Fibroblast of skin of scalp (primary cell): ENCODE results near the gene CORO6. TPM values are rescaled to one million over a fixed set of nuclear protein-coding genes. Genes with fewer than 3 reads are reported as not detected.
"Not testable (repeated sequence)": the region's sequence is repeated elsewhere in the genome, so short reads cannot be mapped to it uniquely, and the experiment has no call there.

ENCODE experiments used
- DNase-seq: peaks from one replicate; pipeline ENCODE4 v3.0.0-alpha.2; 2013
- polyA plus RNA-seq, 2 experiments: library from polyadenylated mRNA; unstranded; fragments of 120-200 nt; gene quantifications; one replicate each; pipeline ENCODE4 v1.2.1, GENCODE V29; 2013; ENCODE audit not compliant: insufficient read length in 2 of 2

Gene CORO6
- 4.6 TPM for polyA plus RNA-seq (2013, experiment 1 of 2; ENCODE audit: insufficient read length)
- 7.0 TPM for polyA plus RNA-seq (2013, experiment 2 of 2; ENCODE audit: insufficient read length)

DNA sequence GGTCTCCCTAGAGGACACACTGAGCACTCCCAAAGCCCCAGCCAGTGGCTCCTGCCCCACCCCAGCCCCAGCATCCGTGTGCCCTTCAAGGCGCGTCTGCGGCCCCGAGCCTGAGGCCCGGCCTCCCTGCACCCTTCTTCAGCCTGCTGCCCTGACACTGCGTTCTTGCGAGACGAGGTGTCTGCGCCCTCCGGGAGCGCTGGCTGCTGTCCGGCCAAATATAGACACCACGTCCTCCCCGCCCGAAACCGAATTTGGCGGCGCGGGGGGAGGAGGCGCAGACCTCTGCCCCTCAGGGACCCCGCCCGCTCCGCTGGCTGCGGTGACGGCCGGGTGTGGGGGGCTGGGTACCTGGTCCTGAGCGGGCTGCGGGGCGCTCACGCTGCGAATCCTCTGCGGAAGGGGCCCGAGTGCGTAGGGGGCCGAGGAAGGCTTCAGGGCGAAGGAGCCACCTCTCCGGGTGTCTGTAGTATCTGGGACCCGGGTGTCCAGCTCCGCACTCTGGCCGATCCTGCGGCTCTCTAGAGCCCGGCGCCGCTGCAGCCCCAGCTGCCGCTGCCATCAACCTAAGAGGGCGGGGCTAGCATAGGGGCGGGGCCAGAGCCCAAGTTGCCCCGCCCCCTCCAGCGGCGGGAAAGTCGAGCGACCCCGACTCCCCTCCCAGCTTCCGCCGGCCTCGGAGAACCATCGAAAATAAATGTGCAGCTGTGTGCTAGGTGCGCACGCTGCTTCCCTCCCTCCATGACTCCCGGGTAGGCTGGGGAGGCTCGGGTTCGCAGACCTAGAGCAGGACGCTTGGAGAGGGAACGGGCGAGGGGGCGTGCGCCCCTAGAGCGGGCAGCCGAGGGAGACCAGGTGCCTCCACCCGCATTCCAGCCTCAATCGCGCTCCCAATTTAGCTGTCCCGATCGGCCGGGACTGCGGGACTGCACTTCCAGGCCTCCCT lies at the start of gene CORO6:
Gene CORO6, minus strand, starts transcription at position 576 of the 946 bp plus-strand sequence. CDS start 1,491 bp downstream, outside the sequence.
- peak; percentile 47 for DNase-seq

DNA sequence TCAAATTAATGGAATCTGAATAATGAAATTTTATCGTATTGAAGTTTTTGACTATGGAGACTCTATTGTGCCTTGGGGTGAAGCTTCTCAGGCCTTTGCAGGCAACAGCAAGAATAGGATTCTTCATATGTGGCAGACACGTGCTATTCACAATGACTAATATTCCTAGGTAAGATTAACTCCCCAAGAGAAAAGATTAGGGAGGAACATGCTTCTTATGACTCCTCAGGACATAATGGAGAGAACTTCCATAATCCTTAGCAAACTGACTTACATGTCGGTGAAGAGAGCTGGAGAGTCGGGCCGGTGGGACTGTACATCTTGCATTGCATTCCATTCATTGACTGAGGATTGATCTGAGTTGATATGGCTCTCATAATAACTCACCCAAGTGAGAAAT lies 48.9 kb upstream of the CORO6 start:
- no peak for DNase-seq

DNA sequence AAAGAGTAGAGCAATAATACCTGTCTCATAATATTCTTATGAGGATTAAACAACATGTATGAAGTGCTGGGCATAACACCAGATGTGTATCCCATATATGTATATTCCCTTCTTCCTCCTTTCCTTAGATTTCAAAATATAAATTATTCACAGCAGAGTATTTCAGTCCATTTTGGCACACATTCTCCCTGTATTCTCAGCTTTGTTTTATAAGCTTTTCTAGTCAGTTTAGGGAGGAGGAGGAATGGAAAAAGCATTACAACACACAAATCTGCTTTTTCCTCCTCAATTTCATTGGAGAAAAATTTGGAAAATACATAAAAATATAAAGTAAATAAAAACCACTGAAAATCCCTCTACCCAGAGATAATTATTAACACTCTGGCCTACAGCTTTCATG lies 46.6 kb upstream of the CORO6 start:
- DNase-seq = no peak

DNA sequence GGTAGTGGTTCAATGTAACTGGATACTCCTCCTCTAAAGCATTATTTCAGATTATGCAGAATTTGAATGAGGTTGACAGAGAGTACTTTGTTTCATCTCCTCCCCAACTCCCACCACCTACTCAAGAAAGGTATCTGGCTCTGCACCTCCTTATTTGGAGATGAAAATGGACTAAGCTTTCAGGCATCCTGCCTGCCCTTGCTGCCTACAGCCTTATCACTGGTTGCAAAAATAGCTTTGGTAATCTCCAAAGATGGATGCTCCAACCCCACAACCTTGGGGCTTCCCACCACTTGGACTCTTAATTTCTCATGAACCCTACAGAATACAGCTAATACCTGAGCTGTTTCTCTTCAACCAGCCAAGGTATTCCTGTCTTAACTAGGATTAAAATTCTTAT lies 45.3 kb upstream of the CORO6 start:
- no peak for DNase-seq

DNA sequence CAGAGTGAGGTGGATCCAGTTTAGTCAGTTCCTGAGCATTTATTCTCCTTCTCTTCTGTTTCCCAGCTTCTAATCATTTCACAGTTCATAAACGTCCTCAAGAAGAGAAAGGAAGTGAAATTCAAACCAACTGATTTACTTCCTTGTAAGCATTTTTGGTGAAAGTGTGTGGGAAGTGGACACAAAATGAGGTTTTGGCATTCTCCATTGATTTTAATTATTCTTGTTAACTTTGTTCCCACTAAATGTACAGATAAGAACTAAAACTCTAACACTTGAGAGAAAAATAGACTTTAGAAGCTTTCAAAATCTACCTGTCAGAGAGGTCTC lies 42.7 kb upstream of the CORO6 start:
- no peak for DNase-seq

DNA sequence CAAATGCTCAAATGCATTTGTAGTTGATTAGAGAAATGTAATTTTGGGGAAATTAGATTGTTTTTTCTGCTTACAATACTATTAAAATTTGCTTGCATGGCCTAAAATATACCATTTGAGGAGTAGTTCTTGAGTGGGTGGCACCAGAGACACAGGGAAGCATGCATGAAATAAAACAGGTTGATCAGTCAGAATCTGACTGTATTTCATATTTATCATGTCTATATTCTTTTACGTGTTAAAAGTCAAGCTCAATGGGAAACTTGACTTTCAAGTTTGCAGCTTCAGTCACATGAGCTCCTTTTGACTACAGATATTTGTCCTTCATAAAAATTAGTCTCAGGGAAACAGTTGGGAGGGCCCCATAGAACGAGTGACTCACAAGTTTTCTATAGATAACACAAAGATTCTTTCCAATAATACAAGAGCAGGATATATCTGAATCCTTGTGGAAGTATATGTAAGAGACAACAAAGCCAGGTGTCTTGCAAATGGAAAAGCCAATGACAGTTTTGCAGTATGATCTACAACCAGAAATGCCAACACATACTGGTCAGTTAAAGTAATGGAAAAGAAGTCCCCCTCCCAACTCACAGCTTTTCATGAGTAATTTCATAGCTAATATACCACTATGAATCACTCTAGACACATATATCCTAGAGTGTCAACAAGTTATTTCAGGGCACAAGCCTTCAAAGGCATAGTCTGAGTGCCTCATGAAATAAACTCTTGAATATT lies 42.2 kb upstream of the CORO6 start:
- DNase-seq = peak; percentile 77

DNA sequence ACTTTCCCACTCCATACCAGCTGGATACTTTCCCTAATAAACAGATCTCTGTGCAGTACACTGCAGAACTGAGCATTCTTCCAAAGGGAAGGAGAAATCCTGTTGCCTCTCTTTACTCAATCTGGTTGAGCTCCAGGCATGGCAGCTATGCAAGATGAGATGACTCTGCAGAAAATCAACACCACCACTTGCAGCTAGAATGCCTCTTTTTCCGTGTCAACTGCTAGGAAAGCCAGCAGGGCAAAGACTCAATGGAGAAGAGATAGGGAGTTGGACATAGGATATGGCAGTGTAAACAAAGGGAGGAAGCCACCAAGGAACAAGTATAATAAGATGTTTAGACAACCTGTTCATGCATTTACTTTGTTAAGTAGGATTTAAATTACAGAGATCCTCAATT lies 40.4 kb upstream of the CORO6 start:
- DNase-seq = peak; percentile 33

DNA sequence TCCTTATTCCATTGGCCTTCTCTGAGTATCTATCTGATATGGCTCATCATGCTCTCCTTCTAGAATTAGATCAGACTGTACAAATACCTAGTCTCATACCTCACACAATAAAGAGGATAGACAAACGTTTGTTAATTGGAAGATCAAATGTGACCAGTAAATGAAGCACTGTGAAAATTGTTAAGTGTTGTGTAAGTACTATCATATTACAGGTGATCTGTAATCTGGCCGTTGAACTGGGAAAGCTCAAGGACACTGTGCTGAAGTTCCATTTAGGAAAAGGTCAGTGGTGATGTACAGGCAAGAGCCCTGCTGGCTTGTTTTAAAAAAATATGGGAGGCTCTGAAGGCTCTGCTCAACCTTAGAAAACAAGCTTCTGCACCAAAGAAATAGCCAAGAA lies 38.5 kb upstream of the CORO6 start:
- DNase-seq = no peak

DNA sequence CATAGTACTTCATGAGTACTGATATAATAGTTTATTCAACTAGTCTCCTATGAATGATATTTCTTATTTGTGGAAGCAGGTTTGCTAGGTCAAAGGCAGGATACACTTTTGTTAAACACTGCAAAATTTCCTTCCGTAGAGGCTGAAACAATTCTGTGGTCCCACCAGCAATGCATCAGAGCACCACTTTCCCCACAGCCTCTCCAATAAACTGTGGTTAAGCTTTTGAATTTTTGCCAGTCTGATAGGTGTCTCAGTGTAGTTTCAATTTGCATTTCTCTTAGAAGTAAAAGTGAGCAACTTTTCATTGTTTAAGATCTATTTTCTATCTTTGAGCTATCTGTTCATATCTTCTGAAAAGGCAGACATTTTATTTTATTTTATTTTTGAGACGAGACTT lies 36.4 kb upstream of the CORO6 start:
- DNase-seq = no peak

DNA sequence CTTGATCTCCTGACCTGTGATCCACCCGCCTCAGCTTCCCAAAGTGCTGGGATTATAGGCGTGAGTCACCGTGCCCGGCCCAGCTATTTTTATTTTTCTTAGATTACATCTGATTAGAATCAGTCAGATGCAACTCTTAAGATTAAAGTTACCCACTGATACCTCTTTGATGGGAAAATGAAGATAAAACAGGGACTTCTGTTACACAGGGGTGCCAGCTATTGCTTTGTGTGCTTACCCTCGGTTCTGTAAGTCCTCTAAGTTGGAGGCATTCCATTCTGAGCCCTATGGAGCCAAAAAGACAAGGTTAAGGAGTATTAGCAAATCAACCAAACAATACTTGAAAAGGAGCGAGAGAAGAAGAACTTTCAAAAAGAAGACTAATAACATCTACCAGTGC lies 32.6 kb upstream of the CORO6 start:
- no peak for DNase-seq

DNA sequence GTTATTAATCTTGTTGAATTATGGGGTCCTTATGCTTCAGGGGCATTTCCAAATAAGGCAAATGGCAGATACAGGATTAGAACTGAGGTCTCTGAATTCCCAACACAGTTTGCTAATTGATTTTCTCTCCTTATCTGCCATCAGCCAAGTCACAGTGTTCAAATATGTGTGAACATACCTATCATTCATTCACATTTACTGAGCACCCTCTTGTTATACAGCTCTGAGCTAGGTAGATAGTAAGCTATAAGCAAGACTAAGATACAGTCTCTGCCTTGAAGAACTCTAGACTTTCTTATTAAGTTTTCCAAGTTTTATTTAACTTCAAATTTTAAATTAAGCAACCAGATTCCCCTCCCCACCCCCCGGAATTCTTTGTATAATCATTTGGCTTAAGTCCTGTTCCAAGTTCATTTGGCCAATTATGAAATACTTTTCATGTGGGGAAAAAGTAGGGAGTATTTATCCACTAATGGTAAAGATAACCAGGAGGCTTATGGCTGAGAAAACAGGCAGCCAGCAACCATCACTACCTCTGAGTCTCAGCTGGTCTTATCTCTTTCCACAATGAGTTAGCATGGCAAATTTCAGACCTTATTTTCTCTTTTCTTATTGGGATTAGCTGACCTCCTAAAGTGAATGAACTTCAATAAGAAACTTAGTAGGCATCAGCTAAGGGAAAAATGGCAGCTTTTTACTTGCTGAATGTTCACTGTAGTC lies 31.4 kb upstream of the CORO6 start:
- DNase-seq = no peak

DNA sequence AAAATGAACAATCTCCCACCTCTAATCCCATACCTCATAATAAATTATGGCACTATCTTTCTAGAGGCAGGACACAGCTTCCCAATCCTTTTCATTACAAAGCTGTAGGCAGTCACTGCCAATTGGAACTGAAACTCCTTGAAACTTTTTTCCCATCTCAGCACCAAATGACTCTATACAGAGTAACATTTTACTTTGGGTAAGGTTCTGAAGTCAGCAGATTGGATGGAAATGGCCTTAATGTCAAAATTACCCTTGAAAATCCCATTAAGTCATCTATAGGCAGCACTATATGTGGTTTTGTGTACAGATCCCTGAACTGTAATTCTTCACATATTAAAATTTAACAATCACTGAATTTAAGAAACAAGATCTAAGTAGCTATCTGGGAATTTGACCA lies 30.3 kb upstream of the CORO6 start:
- DNase-seq = no peak

DNA sequence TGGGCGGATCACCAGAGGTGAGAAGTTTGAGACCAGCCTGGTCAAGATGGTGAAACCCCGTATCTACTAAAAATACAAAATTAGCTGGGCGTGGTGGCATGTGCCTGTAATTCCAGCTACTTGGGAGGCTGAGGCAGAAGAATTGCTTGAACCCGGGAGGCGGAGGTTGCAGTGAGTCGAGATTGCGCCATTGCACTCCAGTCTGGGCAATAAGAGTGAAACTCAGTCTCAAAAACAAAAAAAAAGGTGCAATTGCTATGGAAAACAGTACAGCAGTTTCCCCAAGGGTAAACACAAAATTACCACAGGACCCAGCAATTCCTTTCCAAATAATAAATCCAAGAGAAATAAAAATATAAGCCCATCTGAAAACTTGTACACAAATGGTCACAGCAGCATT lies 29.2 kb upstream of the CORO6 start:
- not testable (repeated sequence) for DNase-seq

DNA sequence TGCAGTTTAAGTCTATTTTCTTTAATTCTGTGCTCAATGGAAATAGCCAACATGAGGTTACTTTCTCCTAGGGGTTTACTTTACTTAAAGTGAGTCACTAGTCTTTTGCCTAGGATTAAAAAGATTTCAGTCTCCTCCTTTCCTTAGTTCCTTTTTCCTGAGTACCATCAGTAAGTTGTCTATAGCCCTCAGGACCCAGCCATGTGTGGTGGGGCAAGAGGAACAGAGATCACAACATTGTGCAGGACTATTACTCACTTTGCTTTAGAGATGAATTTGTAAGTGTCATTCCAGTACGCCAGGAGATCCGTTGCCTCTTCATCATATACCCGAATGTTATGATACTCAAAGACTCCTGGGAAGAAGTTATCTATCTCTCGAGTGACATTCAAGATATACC lies 27.7 kb upstream of the CORO6 start:
- DNase-seq = no peak

DNA sequence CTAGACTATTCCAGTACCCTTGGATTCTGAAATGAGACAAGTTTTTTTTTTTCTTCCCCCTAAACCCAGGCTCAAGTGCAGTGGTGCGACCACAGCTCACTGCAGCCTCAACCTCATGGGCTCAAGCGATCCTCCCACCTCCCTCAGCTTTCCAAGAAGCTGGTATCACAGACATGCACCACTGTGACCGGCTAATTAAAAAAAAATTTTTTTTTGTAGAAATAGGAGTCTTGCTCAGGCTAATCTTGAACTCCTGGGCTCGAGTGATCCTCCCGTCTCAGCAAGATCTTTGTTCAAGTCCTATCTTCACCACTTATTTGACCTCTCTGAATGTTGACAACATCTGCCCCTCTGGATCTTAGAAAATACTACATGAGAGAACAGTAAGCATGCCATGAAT lies 26.6 kb upstream of the CORO6 start:
- no peak for DNase-seq

DNA sequence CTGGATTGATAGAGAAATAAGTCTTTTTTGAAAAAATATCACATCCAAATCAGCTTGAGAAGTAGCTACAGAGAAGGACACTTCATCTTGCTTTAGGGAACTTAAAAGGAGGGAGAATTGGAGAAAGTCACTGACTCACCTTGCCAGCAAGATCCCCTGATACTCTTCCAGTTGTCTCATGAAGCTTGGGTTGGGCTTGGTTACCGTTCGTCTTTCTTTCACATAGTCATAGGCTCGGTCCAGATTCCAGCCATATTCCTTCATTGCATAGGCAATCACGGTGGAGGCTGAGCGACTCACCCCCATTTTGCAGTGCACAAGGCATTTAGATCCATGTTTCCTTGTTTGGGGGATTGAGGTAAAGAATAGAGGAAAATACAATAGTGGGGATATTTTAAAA lies 25.3 kb upstream of the CORO6 start:
- no peak for DNase-seq

DNA sequence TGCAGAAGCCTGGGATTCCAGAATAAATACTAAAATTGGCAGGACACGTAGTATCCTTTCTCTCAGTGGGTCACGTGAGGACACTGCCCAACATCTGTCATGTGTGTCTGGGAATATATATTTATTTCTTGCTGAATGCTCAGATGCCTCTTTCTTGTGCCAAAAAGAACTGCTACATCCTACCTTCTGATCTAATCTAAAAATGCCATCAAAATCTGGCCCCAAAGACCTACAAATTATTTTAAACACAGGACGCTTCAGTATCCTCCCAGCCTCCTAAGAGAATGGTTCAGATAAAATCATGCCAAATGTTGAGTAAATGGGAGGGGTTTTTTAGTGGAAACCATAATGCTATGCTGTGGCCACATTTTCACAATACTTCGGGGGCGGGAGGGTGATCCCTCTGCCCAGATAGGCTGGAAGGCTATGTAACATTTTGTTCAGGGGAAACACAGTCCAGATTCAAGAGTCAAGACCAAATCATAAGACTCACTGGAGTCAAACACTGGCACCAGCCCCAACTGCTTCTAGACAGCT lies 22.9 kb upstream of the CORO6 start:
- peak; percentile 69 for DNase-seq

DNA sequence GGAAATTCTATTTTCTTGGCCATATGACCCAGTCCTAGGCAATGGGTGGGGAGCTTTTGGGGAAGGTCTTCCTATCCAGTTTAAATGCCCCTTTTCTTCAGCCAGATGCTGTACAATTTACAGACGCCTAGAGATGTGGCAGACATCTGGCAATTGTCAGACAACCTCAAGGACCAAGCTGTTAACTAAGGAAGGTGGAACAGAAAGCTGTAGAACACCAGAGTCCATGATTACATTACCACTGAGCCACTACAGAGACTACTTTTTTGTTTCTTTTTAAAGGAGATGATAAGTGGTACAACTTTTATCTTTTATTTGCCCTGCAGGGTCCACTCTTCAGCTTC lies 21.1 kb upstream of the CORO6 start:
- DNase-seq = no peak

DNA sequence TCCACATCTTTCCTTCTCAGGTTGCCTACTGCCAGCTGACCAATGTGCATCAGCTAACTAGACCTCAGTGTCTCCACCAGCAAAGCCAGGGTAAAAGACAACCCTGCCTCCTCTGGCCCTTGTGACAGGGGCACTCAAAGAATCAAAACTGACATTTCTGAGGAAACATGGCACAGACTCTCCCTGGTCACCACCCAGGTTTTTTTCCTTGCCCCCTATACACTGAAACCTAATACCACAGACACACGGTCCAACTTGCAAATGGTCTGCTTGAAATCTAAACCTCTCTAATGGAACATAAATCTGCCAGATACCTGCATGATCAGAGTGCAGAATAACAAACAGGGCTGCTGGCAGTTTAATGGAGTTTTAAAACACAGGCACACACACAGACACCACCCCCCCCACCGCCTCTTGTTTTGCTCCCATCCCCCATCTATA lies 19.5 kb upstream of the CORO6 start:
- no peak for DNase-seq

DNA sequence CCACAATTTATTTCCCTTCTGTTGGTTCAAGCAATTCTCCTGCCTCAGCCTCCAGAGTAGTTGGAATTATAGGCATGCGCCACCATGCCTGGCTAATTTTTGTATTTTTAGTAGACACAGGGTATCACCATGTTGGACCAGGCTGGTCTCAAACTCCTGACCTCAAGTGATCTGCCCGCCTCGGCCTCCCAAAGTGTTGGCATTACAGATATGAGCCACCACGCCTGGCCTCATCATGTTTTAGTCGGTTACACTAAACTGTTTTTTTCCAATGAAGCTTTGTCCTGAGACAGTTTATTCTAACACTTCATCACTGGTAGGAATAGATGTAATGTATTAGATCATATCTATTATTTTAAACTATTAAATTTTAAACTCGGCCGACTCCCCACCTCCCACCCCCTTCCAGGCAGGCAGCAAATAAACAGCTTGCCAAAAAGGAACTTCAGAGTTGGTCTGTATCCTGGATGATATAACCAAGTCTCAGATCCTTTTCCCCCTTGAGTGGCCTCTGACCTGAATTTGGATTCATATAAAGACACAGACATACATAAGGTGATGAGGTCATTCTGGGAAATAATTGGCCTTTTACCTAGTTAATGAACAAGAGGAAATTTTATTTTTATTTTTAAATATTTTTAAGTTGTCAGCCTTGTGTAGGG lies 18.4 kb upstream of the CORO6 start:
- no peak for DNase-seq

DNA sequence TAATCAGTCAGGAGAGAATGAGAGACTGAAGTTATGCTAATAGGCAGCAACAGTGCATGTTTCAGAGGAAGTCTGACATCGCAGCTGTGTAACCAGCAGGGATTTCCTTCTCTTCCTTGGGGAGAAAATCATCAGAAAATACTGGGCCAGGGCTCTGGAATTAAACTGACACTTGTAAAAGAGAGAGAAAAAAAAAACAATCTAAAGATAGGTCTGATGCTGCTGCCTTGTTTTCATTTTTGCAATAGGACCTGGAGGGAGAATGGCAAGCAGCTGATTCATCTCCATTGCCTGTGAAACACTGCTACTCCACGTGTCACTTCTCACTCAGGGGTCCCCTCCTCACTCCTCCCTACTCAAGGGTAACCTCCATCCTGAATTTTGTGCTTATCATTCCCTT lies 17.7 kb upstream of the CORO6 start:
- peak; percentile 71 for DNase-seq

DNA sequence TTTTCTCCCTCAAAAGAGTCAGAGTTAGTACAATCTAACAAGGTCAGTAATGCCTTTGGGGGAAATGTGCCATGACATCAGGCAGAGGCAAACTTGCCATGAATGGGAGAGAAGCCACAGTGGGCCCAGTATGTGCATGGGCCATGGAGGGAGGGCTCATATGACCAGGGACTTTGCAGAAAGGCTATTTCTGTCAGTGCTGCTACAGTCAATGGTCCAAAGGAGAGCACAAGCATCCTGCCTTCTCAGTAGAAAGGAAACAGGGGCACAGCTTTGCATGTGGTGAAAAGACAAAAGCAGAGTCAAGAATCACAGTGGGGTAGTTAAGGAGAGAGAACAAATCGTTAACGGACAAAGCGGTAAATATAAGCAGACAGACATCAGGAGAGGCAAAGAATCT lies 11.2 kb upstream of the CORO6 start:
- no peak for DNase-seq
